KOPT-K1 (cell line): ENCODE results near the gene PSME4.
"Not testable (repeated sequence)": the region's sequence is repeated elsewhere in the genome, so short reads cannot be mapped to it uniquely, and the experiment has no call there.

ENCODE experiments used
- H3K27ac ChIP-seq: fragments of 200-600 bp; sonication (generic); 2 replicates; pipeline ENCODE4 v1.5.1; 2016; ENCODE audit warnings: antibody characterized with exemption, mild to moderate bottlenecking, low read depth, low read length; ENCODE audit not compliant: poor library complexity, severe bottlenecking
- H3K36me3 ChIP-seq: fragments of 200-600 bp; sonication (generic); 2 replicates; pipeline ENCODE4 v1.5.1; 2017; ENCODE audit warnings: antibody characterized with exemption, mild to moderate bottlenecking, low read length, moderate library complexity; ENCODE audit not compliant: insufficient read depth
- H3K9me3 ChIP-seq: fragments of 200-600 bp; sonication (generic); 2 replicates; pipeline ENCODE4 v1.5.1; 2017; ENCODE audit warnings: antibody characterized with exemption, low read length, mild to moderate bottlenecking; ENCODE audit not compliant: insufficient read depth, poor library complexity, severe bottlenecking

PSME4 gene

DNA sequence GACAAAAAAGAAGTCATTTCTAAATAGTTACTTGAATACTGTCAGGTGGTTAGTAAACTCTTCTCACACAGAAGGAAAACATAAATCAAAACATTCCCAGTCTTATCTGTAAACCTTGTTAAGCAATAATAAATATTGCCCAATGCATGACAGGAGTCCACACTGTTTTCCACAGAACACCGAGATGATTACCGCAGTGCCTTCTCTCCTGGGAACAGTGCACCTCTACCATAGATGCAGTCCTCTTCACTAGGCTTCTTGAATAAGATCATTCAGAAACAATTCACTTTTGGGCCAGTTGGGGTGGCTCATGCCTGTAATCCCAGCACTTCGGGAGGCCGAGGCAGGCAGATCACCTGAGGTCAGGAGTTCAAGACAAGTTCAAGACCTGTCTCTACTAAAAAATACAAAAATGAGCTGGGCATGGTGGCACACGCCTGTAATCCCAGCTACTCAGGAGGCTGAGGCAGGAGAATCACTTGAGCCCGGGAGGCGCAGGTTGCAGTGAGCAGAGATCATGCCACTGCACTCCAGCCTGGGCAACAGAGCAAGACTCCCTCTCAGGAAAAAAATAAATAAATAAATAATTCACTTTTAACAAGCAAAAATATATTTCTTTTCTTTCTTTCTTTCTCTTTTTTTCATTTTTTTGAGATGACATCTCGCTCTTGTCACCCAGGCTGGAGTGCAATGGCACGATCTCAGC lies 119.6 kb downstream of the PSME4 start:
- H3K9me3 ChIP-seq, H3K27ac ChIP-seq: not testable (repeated sequence)
- peaks cover 30% of the 10 kb centered on the region; the same call in 1 of the 2 replicates for H3K36me3 ChIP-seq

DNA sequence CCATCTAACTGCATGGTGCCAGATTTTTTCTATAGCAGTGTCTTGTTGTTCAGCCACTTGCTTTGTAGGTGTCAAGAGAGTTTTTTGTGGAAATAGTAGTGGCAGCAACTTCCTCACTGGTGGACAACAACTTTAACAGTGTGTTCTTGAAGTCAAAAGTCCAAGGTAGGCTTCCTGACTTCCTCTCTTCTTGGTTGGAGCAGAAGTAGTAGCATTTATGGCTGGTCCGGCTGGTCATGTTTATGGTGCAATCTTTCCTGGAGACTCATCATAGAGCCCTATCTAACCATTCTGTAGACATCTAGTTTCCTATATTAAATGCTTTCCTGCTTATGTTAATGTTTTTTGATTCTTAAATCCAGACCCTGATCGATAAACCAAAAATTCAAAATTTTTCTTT lies 122.7 kb downstream of the PSME4 start:
- Histone ChIP-seq H3K27ac (no peak overlapping the region), H3K36me3 (peaks cover 6% of the 10 kb centered on the region; the same call in 1 of the 2 replicates), H3K9me3 (no peaks in the 10 kb centered on the region)

DNA sequence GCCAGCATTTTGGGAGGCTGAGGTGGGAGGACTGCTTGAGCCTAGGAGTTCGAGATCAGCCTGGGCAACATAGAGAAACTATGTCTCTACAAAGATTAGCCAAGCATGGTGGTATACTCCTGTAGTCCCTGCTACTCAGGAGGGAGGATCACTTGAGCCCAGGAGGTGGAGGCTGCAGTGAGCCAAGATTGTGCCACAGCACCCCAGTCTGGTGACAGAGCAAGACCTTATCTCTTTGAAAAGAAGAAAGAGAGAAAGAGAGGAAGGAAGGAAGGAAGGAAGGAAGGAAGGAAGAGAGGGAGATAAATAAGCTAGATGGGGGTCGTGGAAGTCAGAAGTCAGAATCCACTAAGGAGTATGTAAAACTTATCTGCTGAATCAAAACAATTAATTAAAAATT lies 127.2 kb downstream of the PSME4 start:
- no peaks in the 10 kb centered on the region for H3K9me3 ChIP-seq
- H3K36me3 ChIP-seq, result no peaks in the 10 kb centered on the region
- H3K27ac ChIP-seq, result no peak overlapping the region

- Histone ChIP-seq H3K36me3 (no peaks in the 10 kb centered on the region), H3K9me3 (no peaks in the 10 kb centered on the region), H3K27ac (no peak overlapping the region)
These were observed 127.9 kb downstream of the PSME4 start for GRCh38 chr2:53842891-53843290.

DNA sequence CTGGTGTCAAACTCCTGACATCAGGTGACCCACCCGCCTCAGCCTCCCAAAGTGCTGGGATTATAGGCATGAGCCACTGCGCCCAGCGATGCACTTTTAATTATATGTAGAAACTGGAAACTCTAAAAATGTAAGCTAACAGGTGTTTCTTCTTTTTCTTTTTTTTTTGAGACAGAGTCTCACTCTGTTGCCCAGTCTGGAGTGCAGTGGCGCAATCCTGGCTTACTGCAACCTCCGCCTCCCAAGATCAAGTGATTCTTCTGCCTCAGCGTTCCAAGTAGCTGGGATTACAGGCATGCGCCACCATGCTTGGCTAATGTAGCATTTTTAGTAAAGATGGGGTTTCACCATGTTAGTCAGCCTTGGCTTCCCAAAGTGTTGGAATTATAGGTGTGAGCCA lies 129.1 kb downstream of the PSME4 start:
- H3K27ac ChIP-seq, H3K36me3 ChIP-seq, H3K9me3 ChIP-seq: not testable (repeated sequence)

DNA sequence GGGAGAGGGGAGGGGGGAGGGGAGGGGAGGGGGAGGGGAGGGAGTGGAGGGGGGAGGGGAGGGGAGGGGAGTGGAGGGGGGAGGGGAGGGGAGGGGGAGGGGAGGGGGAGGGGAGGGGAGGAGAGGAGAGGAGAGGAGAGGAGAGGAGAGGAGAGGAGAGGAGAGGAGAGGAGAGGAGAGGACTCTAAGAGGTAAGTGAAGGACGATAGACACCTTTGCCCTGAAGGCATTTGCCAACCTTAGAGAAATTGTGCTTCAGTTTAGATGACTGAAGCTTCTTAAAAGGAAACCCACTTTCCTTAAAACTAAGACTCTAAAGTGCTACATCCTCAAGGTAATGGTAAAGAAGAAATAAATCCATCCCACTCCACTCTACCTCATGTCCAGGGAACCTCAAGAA lies 130.2 kb downstream of the PSME4 start:
- Histone ChIP-seq H3K36me3 (no peaks in the 10 kb centered on the region), H3K27ac (no peak overlapping the region), H3K9me3 (no peaks in the 10 kb centered on the region)

DNA sequence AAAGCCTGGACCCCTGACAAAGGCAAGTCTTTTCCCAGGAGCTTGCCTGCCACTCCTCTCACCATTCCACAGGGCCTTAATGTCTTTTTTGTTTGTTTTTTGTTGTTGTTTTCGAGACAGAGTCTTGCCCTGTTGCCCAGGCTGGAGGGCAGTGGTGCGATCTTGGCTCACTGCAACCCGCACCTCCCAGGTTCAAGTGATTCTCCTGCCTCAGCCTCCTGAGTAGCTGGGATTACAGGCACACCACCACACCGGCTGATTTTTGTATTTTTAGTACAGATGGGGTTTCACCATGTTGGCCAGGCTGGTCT lies 140.9 kb downstream of the PSME4 start:
- not testable (repeated sequence) for H3K9me3 ChIP-seq, H3K27ac ChIP-seq, H3K36me3 ChIP-seq

DNA sequence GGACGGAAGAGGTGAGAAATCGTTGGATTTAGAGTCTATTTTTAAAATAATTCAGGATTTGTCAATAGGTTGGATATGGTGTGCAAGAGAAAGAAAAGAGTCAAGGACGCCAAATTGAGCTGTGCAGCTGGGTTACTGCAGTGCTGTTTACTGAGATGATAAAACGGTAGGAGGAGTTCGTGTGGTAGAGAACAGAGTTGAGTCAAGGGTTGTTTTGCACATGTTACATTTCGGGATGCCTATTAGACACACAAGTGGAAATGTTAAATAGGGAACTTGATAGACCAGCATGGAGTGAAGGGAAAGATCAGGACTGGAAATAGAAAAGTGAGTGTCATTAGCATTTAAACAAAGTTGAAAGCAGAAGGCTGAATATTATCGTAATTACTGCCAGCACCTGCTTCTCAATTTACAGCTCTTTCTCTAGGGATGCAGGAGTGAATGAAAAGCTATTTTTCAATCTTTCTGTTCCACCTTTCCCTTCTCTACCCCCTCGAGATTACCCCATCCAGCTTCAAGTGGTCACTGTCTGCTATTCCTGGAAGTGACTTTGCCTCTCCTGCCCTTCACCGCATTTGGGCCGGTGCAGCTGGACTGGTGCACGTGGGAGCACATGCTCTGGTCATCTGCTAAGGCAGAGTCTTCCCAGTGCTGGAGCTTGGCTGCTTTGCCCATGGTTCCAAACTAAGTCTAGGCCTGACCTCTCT lies 141.4 kb downstream of the PSME4 start:
- no peak overlapping the region for H3K27ac ChIP-seq
- no peaks in the 10 kb centered on the region for H3K36me3 ChIP-seq
- no peaks in the 10 kb centered on the region for H3K9me3 ChIP-seq

GRCh38 chr2:53828331-53828730 lies 142.5 kb downstream of the PSME4 start:
- Histone ChIP-seq H3K36me3 (no peaks in the 10 kb centered on the region), H3K27ac (no peak overlapping the region), H3K9me3 (no peaks in the 10 kb centered on the region)

- Histone ChIP-seq H3K36me3 (no peaks in the 10 kb centered on the region), H3K27ac (no peak overlapping the region), H3K9me3 (no peaks in the 10 kb centered on the region)
These were observed 143.2 kb downstream of the PSME4 start for GRCh38 chr2:53827398-53828175.

GRCh38 chr2:53826587-53827397 lies 144.0 kb downstream of the PSME4 start:
- Histone ChIP-seq H3K36me3 (no peaks in the 10 kb centered on the region), H3K9me3 (no peaks in the 10 kb centered on the region), H3K27ac (no peak overlapping the region)

DNA sequence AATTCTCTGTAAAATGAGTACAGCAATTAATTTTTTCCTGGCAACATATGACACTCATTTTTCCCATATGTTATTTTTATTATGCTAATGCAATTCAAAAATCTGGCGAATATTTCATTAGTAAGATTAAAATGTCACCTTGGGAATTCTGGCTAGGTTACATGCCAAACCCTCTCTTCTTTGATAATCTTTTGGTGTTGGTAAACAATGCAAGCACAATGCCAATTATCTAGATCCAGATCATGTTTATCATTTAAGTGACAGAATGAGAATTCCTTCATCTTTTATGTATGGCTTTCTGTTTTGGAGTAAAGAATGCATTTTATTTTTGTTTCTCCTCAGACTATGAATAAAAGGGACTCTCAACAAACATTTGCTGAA lies 144.8 kb downstream of the PSME4 start:
- H3K9me3 ChIP-seq, result no peaks in the 10 kb centered on the region
- no peak overlapping the region for H3K27ac ChIP-seq
- H3K36me3 ChIP-seq, result no peaks in the 10 kb centered on the region

DNA sequence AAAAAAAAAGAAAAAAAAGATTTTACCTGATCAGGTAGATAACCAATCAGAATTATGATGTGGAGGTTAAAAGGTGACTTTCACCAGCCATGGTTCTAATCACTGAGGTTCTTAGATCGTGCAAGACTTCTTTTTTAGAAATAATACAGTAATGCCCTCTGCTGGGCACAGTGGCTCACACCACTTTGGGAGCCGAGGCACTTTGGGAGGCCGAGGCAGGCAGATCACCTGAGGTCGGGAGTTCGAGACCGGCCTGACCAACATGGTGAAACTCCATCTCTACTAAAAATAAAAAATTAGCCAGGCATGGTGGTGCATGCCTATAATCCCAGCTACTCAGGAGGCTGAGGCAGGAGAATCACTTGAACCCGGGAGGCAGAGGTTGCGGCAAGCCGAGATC lies 147.2 kb downstream of the PSME4 start:
- H3K36me3 ChIP-seq, result peaks cover 16% of the 10 kb centered on the region
- not testable (repeated sequence) for H3K27ac ChIP-seq, H3K9me3 ChIP-seq

DNA sequence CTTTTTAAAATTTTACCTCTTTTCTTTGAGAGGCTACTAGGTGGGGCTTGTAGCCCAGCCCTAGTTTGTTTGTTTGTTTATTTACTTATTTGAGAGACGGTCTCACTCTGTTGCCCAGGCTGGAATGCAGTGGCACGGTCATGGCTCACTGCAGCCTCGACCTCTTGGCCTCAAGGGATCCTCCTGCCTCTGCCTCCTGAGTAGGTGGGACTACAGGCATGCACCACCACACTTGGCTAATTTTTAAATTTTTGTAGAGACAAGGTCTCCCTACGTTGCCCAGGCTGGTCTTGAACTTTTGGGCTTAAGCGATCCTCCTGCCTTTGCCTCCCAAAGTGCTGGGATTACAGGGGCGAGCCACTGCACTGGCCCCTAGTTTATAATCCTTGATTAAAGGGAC lies 149.0 kb downstream of the PSME4 start:
- no peak overlapping the region for H3K27ac ChIP-seq
- no peaks in the 10 kb centered on the region for H3K9me3 ChIP-seq
- peaks cover 31% of the 10 kb centered on the region for H3K36me3 ChIP-seq

- Histone ChIP-seq H3K27ac (no peak overlapping the region), H3K36me3 (peaks cover 42% of the 10 kb centered on the region), H3K9me3 (no peaks in the 10 kb centered on the region)
These were observed 150.1 kb downstream of the PSME4 start for GRCh38 chr2:53820711-53821110.
